ENCODE data around the gene GTF2F2.

The GTF2F2 gene

GRCh38 chr13:45303026-45303425 lies 182.7 kb downstream of the GTF2F2 start:
- DNase-seq (ENCODE audit: low spot score), result no peak

GRCh38 chr13:45303866-45304265 lies 183.6 kb downstream of the GTF2F2 start:
- DNase-seq (ENCODE audit: low spot score), result no peak

GRCh38 chr13:45305079-45305478 lies 184.8 kb downstream of the GTF2F2 start:
- DNase-seq (ENCODE audit: low spot score), result no peak

DNA sequence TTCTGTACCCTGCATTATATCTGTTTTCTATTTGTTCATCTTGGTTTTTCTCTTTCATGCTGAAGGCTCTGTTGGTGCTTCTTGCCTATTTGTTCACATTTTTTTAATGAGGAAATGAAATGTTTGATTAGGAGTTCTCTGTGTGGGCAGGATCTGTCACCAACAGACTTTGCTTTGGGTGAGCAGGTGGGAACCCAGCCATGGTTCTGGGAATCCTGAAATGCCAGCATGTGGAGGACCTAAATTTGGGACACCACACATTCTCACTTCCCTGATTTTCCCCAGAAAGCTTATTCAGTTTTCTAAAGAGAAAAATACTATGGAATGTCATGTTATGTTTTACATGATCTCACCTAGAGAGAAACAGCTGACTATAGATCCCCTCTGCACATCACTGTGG lies 186.7 kb downstream of the GTF2F2 start:
- DNase-seq (ENCODE audit: low spot score), result no peak

DNA sequence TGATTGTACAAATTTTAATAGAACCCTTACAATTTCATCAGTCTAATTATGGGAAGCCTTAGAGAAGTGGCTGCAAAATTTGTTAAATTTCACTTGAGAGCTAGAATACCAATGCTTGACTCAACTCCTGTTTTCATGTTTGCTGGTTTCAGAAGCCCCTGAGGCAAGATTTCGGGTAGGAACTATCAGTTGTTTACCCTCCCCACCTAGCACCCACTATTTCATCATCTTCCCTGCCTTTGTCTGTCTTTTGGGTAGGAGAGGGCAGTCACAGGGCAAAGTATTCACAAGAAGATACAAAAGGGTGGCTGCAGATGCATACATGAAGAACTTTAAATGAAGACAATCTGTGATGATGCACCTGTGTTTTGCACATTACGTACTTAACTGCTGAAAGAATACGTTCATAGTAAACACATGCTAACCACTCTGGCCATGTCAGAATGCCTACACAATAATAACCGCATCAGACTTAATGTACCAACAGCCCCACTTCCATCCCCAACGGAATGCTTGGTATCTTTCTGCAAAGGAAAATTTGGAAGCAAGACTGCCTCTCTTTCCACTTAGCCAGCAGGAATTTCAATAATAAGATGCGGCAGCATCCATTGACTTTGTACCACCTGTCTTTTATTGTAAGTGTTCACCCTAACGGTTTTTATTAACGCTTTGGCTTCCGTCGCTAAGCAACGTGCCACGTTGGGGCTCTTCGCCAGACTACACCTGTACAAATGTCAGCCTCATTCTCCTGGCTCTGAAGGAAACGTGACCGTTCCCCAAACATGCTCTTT lies 190.2 kb downstream of the GTF2F2 start:
- DNase-seq (ENCODE audit: low spot score), result no peak

DNA sequence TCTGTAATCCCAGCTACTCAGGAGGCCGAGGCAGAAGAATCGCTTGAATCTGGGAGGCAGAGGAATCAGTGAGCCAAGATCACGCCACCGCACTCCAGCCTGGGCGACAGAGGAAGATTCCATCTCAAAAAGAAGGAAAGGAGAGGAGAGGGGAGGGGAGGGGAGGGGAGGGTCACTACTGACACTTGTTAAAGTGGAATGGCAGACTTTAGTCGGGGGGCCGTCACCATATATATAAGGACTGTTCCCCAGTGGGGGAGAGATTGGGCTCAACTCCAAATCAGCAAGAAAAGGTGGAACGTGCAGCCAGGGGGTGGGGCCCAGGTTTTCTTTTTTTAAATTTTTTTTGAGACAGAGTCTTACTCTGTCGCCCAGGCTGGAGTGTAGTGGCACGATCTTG lies 194.5 kb downstream of the GTF2F2 start:
- DNase-seq (ENCODE audit: low spot score), result no peak

- no peak for DNase-seq (ENCODE audit: low spot score)
These were observed 195.3 kb downstream of the GTF2F2 start for GRCh38 chr13:45315520-45316167.

DNA sequence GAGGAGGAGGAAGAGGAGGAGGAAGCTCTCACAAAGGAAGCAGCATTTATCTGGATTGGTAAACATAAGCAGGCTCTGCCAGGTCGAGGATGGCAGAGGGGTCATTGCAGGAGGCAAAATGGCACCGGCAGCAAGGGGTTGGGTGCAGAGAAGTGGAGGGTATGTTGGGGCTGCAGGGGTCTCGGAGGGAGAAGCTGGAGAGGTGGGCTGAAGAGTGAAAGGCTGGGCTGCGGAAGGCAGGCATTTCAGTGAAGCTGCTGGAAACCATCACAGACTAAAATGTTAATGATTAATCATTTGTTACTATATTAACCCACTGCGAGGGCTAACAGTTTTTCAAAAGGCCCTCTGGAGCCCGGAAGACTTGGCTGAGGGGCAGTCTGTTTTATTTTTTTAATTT lies 196.0 kb downstream of the GTF2F2 start:
- DNase-seq (ENCODE audit: low spot score), result no peak

- no peak for DNase-seq (ENCODE audit: low spot score)
These were observed 196.7 kb downstream of the GTF2F2 start for GRCh38 chr13:45316996-45317395.

DNA sequence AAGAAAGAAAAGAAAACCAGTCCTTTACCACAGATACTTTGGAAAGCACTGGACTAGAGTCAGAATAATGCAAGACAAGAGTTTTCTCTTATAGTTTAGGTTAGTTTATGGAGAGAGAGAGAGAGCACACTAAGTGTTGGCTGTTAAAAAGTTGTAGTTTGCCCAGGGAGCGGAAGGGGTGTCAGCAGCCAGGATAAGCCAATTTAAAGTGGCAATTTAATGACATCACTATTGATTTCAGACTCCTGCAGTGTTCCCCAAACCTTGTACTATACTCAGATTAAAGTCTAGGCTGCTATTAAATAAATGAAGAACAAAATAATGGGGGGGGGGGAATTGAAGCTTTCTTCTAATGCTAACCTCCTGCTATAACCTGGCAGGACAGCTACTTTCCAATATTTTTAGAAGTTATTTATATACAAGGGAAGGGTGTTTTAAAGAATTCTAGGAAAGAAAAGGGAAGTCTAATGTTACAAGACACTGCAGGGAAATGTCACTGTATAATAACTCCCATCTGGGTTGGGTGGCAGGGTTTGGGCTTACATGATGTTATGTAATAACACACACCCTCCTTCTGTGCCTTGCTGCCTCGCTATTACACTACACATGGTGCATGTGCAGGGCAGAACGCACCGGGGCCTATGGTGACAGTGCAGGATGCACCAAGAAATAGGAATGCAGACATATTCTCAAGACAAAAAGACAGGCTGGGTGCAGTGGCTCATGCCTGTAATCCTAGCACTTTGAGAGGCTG lies 200.7 kb downstream of the GTF2F2 start:
- DNase-seq (ENCODE audit: low spot score), result no peak

GRCh38 chr13:45325806-45326205 lies 205.5 kb downstream of the GTF2F2 start:
- peak; percentile 76 for DNase-seq (ENCODE audit: low spot score)

- DNase-seq (ENCODE audit: low spot score), result no peak
These were observed 207.1 kb downstream of the GTF2F2 start for GRCh38 chr13:45327253-45327955.

DNA sequence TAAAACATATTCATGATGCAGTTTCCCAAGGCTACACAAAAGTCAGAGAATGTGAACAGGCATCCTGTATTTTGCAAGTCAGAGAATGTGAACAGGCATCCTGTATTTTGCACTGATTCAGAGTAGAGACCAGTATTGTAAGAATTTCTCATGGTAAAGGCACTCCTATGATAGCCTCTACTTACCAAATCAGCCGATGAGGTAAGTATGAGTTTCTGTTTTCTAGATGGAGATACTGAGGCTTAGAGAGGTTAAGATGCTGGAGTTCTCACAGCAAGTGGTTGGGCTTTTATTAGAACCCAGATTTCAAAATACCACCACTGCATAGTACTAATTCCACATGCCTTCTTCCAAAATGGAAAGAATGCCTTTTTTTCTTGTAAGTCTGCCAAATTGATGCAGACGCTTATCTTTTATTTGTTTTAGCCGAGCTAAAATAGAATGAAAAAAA lies 208.4 kb downstream of the GTF2F2 start:
- DNase-seq (ENCODE audit: low spot score), result no peak

DNA sequence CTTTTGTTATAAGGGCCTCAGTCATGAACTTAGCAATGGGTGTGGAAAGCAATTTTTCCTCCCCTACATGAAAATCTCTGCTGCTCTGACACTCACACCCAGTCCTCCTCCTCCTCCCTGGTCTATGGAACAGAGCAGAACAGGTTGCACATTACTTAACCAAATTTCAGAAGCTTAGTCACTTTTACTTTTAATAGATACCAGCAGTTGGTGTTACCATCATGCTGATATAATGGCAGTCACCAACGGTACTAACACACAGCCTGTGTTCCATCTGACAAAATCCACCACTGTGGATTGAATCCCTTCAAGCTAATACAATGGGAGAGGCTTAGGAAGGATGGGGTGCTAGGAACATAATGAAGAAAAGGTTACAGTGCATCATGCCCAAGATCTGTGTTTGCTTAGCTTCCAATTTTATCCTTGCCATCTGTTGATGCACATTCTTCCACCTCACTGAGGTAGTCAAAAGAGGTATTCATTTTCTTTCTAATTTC lies 210.9 kb downstream of the GTF2F2 start:
- DNase-seq (ENCODE audit: low spot score), result no peak

DNA sequence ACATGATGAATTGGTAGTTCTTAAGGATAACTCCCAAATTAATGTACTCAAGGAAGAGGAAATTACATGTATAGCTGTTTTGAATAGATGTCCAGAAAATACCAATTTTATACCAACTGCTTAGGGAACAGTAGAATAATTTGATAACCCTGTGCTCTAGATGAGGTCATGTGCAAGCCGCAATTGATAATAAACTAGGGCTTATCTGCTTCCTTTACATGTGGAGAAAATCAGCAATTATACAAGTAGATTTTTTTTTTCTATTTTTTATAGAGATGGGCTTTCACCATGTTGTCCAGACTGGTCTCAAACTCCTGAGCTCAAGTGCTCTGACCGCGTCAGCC lies 211.4 kb downstream of the GTF2F2 start:
- DNase-seq (ENCODE audit: low spot score), result no peak

GRCh38 chr13:45332036-45332830 lies 211.9 kb downstream of the GTF2F2 start:
- DNase-seq (ENCODE audit: low spot score), result no peak

DNA sequence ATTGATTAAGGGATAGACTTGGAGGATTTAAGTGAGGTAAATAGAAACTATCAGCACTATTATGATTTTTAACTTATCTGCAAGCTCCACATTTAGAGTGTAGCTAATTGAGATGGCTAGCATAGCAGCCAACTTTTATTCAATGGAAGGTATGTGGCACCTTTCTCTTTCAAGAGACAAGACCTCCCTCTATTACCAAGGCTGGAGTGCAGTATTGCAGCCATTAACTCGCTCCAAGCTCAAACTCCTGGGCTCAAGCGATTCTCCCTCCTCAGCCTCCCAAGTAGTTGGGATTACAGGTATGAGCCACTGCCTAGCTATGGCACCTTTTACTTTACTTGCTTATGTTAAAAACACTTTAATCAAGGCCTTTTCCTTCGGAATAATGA lies 212.5 kb downstream of the GTF2F2 start:
- no peak for DNase-seq (ENCODE audit: low spot score)

DNA sequence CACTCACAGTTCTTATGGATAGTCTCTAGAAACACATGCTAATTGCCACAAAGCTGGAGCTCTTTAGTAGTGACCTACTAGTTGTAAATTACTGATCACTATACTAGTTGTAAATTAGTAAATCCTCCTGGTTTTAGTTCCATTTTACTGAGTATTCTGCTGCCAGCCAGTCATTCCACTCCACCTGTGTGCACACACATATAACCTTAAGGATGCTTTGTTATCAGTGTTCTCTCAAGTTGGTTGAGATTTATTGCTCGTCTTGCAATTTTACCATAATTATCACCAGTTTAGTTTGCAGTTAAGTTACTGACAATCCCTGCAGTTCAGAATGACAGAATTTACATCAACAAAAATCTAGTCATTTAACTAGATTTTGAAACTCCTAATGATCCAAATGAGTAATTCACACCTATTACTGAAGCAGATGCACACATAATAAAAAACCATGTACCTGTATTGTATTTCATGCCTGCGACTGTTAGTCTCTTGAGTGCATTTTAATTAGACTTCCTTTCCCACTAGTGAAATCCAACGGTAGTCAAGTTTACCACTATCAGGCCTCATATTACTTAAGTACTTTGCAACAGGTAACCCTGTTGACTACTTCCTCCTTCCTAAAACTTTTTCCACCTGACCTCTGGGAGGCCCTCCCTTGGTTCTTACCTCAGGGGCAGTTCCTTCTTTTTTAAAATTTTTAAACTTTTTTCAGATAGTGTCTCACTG lies 213.1 kb downstream of the GTF2F2 start:
- DNase-seq (ENCODE audit: low spot score), result no peak
